HG03439 (cell line): ENCODE data around the gene TOM1L2.
A peak's percentile ranks its signal among the peaks of the same experiment; 100 is the strongest.

Experiments
- ATAC-seq: cut with Tn5 transposase; IDR thresholded peaks from one replicate; pipeline ENCODE4 v1.9.1; 2021; ENCODE audit warnings: mild to moderate bottlenecking, moderate library complexity; ENCODE audit not compliant: unreplicated experiment

Gene TOM1L2

DNA sequence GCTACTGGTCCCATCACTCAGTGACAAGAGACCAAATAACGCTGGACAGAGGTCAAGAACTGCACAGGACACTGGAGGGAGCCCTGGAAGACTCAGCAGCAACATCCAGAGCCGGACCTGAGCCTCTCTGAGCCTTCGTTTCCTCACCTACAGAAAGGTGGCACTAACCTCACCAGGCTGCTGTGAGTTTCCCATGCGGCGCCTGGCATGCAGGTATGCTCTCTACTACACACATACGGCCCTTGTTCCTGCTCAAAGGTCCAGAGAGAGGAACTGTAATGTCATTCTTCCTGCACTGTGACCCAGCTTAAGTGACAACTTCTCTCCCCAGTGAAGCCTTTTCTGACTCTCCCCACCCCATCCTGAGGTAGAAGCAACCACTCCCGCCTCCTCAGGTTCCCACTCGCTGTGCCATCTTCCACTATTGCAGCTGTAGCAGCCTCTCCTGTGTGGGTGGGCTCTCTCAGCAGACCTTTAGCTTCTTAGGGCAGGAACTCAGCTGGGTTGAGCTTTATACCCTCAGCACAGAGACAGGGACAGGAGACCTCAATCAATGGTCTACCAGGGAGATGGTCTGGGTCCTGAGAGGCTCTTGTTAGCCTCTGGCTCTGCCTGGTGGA lies 91.5 kb downstream of the TOM1L2 start:
- no peak for ATAC-seq

DNA sequence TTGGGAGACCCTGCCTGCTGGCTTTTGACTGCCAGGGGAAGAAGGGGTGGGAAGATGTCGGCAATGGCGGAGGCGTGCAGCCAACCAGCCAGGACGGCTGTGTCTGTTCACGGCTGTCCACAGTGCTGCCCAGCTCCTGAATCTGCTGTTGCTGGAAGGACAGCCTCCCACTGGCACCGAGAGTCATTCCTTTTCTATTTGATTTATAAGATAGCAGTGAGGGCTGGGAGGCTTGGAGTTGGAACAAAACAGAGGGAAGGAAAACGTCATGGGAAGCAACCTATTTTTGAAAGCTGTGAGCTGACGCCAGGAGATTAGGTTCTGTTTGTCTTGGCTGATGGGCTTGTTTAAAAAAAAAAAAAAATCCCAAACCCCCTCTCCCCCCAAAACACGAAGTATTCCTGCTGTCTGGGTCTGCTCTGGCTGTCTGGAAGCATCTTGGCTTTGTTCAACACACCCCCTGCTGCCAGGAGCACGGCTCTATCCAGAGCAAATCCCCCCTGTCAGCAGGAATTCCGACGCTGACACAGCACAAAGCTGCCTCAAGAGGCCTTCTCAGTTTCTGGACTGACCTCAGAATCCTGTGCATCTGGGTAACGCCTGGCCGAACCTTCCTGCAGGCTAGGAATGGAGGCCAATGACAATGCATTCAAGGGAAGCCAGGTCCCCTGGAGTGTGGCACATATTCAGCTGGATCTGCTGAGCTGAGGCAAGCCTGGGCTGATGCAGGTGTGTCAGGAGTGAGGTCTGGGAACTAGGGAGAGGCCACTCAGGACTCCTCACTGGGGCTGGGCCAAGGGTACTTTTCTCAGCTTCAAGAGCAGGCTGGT lies 94.5 kb downstream of the TOM1L2 start:
- ATAC-seq, result no peak

DNA sequence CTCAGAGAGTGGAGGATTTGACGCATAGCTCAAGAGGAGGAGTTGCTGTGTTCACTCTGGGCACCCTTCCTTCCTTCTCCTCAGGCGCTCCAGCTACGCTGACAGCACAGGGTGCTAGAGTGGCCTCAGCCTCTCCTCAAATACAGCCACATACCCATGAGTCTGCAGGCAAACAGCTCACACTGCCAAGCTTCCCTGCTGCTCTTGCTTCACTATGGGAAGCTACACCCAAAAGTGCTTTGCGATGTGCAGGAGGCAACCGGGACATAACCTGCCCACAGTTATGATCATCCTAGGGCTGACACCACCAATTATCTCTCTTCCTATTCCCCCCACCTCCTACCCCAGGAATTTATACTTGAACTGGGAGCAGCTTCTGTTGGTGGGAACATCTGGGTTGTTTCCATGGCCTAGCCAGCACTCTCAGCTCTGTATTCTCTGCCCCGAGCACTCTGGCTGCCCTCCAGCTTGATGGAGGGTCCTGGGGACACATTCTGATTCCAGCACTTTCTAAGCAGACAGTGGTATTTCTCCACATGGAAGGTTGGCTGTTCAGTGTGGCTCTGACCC lies 95.2 kb downstream of the TOM1L2 start:
- ATAC-seq, result no peak

DNA sequence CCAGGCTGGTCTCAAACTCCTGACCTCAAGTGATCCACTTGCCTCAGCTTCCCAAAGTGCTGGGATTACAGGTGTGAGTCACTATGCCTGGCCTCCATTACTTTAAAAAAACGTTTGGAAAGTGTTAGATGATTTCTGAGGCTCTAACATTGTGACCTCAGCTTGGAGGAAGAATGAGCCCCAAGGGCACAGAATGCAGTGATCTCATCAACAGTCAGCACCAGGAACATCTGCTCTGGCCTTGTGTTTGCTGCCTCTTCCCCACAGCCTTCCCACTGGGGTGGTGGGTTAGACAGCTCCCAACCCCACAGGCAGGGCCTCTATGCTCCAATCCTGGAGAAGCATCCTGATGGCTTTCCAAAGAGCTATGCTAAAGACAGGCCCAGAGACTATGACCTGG lies 97.7 kb downstream of the TOM1L2 start:
- no peak for ATAC-seq

DNA sequence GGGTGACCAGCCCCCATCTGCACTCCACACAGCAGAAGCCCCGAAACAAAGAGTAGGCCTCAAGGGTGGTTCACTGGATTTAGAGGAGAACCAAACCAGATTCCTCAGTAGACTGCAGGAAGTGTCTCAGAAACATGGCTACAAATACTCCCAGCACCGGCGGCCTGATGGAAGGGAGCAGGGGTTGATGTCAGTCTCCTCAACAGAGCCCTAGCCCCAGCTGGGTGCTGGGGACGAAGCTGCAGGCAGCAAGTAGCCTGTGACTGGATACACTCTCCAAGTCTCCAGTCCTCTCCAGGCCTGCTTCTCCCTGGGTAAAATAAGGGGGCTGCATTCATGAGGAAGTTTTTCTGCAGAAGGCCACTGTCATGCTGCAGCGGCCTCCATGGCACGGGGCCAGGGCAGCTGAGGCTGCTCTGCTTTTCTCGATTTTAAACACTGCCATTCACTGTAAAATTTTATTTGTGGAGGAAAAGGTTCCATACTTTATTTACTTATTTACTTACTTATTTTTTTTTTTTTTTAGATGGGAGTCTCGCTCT lies 98.7 kb downstream of the TOM1L2 start:
- no peak for ATAC-seq

GRCh38 chr17:17872547-17873345 lies 99.5 kb downstream of the TOM1L2 start:
- no peak for ATAC-seq

DNA sequence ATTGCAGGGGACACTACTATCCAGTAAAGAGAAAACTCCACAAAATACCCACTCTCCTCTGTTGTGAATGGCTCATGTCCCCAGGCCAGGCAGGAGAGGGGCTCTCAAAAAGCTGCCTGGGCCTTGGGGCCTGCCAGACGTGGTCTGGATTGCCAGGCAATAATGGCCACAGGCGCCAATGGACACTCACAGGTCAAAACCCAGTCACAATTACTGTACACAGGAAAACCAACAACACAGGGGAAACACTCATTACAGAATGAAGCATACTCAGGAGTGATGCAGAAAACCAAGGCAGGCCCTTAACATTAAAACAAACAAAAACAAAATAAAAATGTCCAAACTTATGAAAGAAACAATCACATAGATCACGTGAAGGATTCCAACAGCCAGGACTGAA lies 100.3 kb downstream of the TOM1L2 start:
- ATAC-seq, result no peak

- no peak for ATAC-seq
These were observed 102.0 kb downstream of the TOM1L2 start for GRCh38 chr17:17870247-17870646.

- no peak for ATAC-seq
These were observed 103.3 kb downstream of the TOM1L2 start for GRCh38 chr17:17868641-17869522.

DNA sequence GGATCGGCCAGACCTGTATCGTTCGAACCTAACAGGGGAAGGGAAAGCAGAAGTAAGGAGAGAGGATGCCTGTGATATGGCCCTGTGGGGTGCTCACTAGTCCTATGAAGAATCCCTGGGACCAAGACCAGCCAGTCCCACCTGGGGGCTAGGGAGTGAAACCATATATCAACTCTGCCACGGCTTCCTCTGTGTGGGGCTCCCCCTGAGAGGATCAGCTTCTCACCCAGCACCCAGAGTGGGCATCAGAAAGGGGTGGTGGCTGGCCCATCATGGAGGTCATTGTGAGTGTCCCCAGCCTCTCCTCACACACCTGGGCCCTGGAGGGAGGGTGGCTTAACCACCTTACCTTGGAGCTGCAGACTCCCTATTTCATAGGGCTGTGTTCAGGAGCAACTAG lies 105.3 kb downstream of the TOM1L2 start:
- no peak for ATAC-seq

- no peak for ATAC-seq
These were observed 105.8 kb downstream of the TOM1L2 start for GRCh38 chr17:17866425-17866824.

- no peak for ATAC-seq
These were observed 107.2 kb downstream of the TOM1L2 start for GRCh38 chr17:17865035-17865434.

- ATAC-seq, result no peak
These were observed 111.5 kb downstream of the TOM1L2 start for GRCh38 chr17:17860766-17861107.

DNA sequence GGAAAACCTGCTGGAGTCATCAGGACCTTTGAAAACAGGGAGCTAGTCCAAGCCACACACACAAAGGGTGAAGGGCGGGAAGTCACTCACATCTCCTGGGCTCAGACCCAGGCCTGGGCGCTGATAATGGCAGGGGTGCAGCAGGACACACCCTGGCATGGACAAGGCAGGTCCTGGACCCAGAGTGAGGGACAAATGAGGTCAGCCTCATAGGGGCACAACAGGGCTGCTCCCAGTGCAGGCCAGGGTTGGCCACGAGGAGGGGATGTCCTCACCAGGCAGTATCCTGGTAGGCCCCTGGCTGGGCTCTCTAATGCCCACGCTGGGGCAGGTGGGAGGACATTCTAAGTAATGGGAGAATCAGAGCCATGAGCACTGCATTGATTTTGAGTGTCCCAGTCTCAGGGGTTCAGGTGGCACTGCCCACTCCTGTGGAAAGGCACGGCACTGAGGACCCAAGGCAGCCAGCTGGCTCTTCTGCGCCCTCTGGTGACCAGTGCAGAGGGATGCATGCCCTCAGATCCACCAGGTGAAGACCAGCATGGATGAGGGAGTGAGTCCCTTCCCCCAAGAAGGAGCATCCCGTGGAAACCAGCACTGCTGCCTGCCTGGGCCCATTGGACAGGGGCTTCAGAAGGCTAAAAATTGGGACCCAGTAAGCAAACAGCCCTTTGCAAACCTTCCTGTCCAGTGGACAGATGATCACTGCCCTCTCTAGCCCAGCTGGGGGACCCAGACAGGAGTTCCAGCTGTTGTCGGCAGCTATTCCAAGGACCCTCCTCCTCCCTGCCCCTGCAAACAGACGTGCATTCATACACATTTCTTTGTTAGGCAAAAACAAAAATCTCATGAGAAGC lies 112.1 kb downstream of the TOM1L2 start:
- peak; percentile 49 for ATAC-seq

- no peak for ATAC-seq
These were observed 114.7 kb downstream of the TOM1L2 start for GRCh38 chr17:17857496-17857895.

GRCh38 chr17:17856386-17856785 lies 115.8 kb downstream of the TOM1L2 start:
- ATAC-seq, result no peak

DNA sequence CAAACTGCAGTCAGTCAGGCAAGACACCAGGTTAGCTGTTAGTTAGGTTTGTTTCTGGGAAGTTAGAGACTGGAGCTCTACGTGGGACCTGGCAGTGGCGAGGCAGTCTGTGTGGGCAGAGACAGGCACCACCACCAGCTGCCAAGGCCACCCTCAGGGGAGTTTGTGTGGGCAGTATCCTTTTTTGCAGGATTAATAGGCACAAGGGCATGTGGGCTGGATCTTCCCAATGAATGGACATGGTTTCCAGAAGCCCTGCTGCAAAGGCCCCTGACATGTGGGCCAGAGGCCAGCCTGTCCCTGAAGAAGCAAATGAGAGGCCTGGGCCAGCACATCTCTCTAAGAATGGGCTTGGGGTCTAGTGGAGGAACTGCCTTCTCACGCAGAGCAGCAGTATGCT lies 116.2 kb downstream of the TOM1L2 start:
- no peak for ATAC-seq

DNA sequence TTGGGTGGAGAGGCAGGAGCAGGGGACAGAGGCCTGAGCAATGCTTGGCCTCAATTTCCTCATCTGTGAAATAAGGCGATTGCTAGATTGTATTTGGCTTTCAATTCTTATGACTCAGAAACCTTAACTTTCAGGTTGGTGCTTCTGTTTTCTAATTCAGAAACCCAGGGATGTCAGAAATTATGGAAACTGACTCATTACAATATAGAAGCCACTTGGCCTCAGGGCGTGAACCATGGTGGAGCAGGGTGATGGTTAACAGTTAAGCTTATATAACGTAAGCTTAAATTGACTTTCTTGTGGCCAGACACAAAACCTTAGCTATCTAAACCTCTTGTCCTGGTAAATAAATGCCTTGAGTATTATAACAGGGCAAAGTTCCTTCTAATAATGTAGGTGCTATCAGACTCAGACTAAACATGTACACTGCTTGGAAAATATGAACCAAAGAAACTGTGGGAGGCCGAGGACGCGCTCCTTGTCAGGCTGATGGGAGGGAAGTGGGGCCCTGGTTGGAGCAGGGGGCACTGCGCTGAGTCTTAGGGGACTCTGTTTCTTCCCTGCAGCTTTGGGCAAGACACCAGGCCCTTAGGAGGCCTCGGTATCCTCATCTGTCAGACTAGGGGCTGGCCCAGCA lies 118.3 kb downstream of the TOM1L2 start:
- no peak for ATAC-seq

- no peak for ATAC-seq
These were observed 119.3 kb downstream of the TOM1L2 start for GRCh38 chr17:17852930-17853329.
